Keratinocyte (primary cell): Measurements from ENCODE around the gene CEACAM21. TPM values are rescaled to one million over a fixed set of nuclear protein-coding genes. Genes with fewer than 3 reads are reported as not detected.

Experiments
- DNase-seq: peaks from one replicate; pipeline ENCODE4 v3.0.0-alpha.2; 2011; ENCODE audit warnings: low read depth, missing footprints, low spot score
- FAIRE-seq: peaks from 2 replicates; lab custom pipeline; 2011; peaks lifted over from hg19 to GRCh38; lab: Jason Lieb, UNC
- H2AFZ ChIP-seq: 2 replicates; pipeline ENCODE4 v1.6.0; 2012; ENCODE audit warnings: low read length, control low read depth, inconsistent platforms; ENCODE audit not compliant: control insufficient read depth
- H3K27ac ChIP-seq: 2 replicates; pipeline ENCODE4 v1.5.1; 2011; ENCODE audit warnings: low read length; ENCODE audit not compliant: control insufficient read depth, insufficient read depth
- H3K27me3 ChIP-seq: 3 replicates; pipeline ENCODE4 v1.6.0; 2011; ENCODE audit warnings: low read length; ENCODE audit not compliant: control insufficient read depth, insufficient read depth; ENCODE audit errors: extremely low read depth
- H3K36me3 ChIP-seq, 2 experiments: 2 replicates in 1 of 2; 3 replicates in 1 of 2; pipeline ENCODE4 v1.5.1; 2011; ENCODE audit warnings: low read length in 2 of 2, mild to moderate bottlenecking in 1 of 2; ENCODE audit not compliant: control insufficient read depth in 2 of 2, insufficient read depth in 2 of 2; ENCODE audit errors: extremely low read depth in 1 of 2
- H3K4me1 ChIP-seq: 3 replicates; pipeline ENCODE4 v1.5.1; 2011; ENCODE audit warnings: low read length; ENCODE audit not compliant: control insufficient read depth, insufficient read depth; ENCODE audit errors: extremely low read depth
- H3K4me2 ChIP-seq: 3 replicates; pipeline ENCODE4 v1.6.0; 2011; ENCODE audit warnings: low read depth, low read length; ENCODE audit not compliant: control insufficient read depth, insufficient read depth; ENCODE audit errors: extremely low read depth
- H3K4me3 ChIP-seq, 3 experiments: fragments of 200-600 bp in 1 of 3; sonication (generic) in 1 of 3; 2 replicates in 2 of 3; 3 replicates in 1 of 3; pipeline ENCODE4 v1.5.1; 2011 to 2016; ENCODE audit warnings: low read length in 3 of 3, mild to moderate bottlenecking in 3 of 3, control low read depth in 2 of 3, inconsistent platforms in 1 of 3, low read depth in 1 of 3, mixed read lengths in 1 of 3, mixed run types in 1 of 3, moderate library complexity in 1 of 3; ENCODE audit not compliant: control insufficient read depth in 2 of 3, insufficient read depth in 2 of 3; ENCODE audit errors: extremely low read depth in 1 of 3
- H3K79me2 ChIP-seq: 2 replicates; pipeline ENCODE4 v1.6.0; 2012; ENCODE audit warnings: low read length; ENCODE audit not compliant: control insufficient read depth, insufficient read depth
- H3K9ac ChIP-seq: 3 replicates; pipeline ENCODE4 v1.6.0; 2011; ENCODE audit warnings: low read length; ENCODE audit not compliant: control insufficient read depth, insufficient read depth; ENCODE audit errors: extremely low read depth
- H3K9me1 ChIP-seq: 3 replicates; pipeline ENCODE4 v1.6.0; 2011; ENCODE audit warnings: low read length; ENCODE audit not compliant: control insufficient read depth, insufficient read depth; ENCODE audit errors: extremely low read depth
- H3K9me3 ChIP-seq: 2 replicates; pipeline ENCODE4 v1.5.1; 2012; ENCODE audit warnings: low read depth, low read length; ENCODE audit not compliant: control insufficient read depth
- H4K20me1 ChIP-seq: 3 replicates; pipeline ENCODE4 v1.6.0; 2011; ENCODE audit warnings: low read length; ENCODE audit not compliant: control insufficient read depth, insufficient read depth; ENCODE audit errors: extremely low read depth
- EZH2 ChIP-seq: IDR thresholded peaks from one replicate; pipeline ENCODE4 v1.6.1; 2012; ENCODE audit warnings: inconsistent platforms, mild to moderate bottlenecking, low read length, moderate library complexity
- dilution Hi-C: fragments of 300-500 bp; cut with MboI; formaldehyde crosslinking; loops from one replicate; pipeline ENCODE4 v1.7.0; 2020; ENCODE audit warnings: low sequenced_read_pairs; ENCODE audit not compliant: extremely low pct_ligation_motif_present
- polyA plus RNA-seq, 5 experiments: library from polyadenylated mRNA; depleted of rRNA in 3 of 5; stranded (reverse) in 3 of 5; stranded (forward) in 1 of 5; unstranded in 1 of 5; fragments of >200 nt; gene quantifications; 1 replicate in 1 of 5; 2 replicates in 3 of 5; 3 replicates in 1 of 5; pipeline versions ENCODE4 v1.2.1 to v1.2.3, GENCODE V29; 2011 to 2012; ENCODE audit warnings: missing spikeins in 2 of 5, low read depth in 1 of 5, low replicate concordance in 1 of 5
- TF ChIP-seq, protein P1 (sequence below), 3 experiments: IDR thresholded peaks in 1 of 3; conservative IDR thresholded peaks in 1 of 3; optimal IDR thresholded peaks in 1 of 3; 2 replicates in 2 of 3; 3 replicates in 1 of 3; pipeline versions ENCODE3 to v1.5.1; 2011; ENCODE audit warnings: low read length in 3 of 3, mild to moderate bottlenecking in 3 of 3, moderate library complexity in 2 of 3, control low read depth in 1 of 3, inconsistent platforms in 1 of 3; ENCODE audit not compliant: insufficient read depth in 2 of 3; ENCODE audit errors: extremely low read depth in 1 of 3

Gene CEACAM21
- polyA plus RNA-seq, 1 donor (not counting 4 experiments of a cell fraction or from before 2014, with no cell fraction given) = not detected

DNA sequence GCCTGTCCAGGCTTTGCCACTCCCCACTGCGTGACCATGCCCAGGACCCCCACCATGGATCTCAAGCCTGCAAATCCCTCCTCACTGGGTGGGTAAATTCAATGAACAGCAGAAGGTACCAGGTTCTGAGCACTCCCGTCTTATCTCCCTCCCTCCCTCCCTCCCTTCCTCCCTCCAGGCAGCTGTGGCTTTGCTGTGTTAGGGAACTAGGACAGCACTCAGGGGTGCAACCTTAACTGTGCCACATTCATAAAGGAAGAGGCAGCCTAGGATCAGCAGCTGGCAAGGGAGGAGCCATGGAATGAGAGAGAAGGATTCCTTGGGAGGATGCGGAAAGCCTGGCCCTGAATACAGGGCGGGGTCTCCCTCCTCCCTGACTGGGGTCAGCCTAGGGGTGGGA lies 45.3 kb downstream of the CEACAM21 start:
- no peak for TF ChIP-seq EZH2
- TF ChIP-seq, protein P1, sequence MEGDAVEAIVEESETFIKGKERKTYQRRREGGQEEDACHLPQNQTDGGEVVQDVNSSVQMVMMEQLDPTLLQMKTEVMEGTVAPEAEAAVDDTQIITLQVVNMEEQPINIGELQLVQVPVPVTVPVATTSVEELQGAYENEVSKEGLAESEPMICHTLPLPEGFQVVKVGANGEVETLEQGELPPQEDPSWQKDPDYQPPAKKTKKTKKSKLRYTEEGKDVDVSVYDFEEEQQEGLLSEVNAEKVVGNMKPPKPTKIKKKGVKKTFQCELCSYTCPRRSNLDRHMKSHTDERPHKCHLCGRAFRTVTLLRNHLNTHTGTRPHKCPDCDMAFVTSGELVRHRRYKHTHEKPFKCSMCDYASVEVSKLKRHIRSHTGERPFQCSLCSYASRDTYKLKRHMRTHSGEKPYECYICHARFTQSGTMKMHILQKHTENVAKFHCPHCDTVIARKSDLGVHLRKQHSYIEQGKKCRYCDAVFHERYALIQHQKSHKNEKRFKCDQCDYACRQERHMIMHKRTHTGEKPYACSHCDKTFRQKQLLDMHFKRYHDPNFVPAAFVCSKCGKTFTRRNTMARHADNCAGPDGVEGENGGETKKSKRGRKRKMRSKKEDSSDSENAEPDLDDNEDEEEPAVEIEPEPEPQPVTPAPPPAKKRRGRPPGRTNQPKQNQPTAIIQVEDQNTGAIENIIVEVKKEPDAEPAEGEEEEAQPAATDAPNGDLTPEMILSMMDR (optimal IDR thresholded peaks at IDR 0.05 in 1 of 3, IDR thresholded peaks at IDR 0.05 in 1 of 3, conservative IDR thresholded peaks at IDR 0.05 in 1 of 3; ENCODE audit: extremely low read depth in 1 of 3, insufficient read depth in 2 of 3, low read length in 3 of 3) = no peak
- Histone ChIP-seq H3K4me3 (no peak overlapping the region), H3K9me3 (no peaks in the 10 kb centered on the region), H2AFZ (no peak overlapping the region), H4K20me1 (no peaks in the 10 kb centered on the region), H3K27me3 (no peaks in the 10 kb centered on the region), H3K4me1 (no peaks in the 10 kb centered on the region), H3K79me2 (no peaks in the 10 kb centered on the region), H3K9me1 (no peaks in the 10 kb centered on the region), H3K27ac (no peak overlapping the region), H3K36me3 (no peaks in the 10 kb centered on the region), H3K4me2 (no peak overlapping the region), H3K9ac (no peak overlapping the region)
- no peak for FAIRE-seq
- dilution Hi-C loops = no loop called here
- no peak for DNase-seq

DNA sequence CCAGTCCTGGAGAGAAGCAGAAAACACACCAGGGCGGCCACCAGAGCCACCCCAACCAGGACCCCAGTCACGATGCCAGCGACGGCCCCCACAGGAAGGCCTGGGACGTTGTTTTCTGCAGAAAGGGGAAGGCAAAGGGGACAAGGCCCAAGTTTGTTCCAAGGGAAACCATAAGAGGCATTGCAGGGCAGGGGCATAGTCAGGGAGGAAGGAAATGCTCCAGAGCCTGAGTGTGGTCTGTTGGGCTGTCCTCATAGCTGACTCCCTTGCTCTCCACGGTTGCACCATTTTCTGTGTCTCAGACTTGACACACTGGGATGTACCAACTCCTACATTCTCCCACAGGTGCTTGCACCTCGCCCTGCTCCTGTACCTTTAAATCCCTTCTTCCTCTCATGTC lies 45.7 kb downstream of the CEACAM21 start:
- no peaks in the 10 kb centered on the region for H3K27me3 ChIP-seq
- no peaks in the 10 kb centered on the region for H3K9me1 ChIP-seq
- no peak for FAIRE-seq
- TF ChIP-seq, protein P1 (optimal IDR thresholded peaks at IDR 0.05 in 1 of 3, IDR thresholded peaks at IDR 0.05 in 1 of 3, conservative IDR thresholded peaks at IDR 0.05 in 1 of 3; ENCODE audit: extremely low read depth in 1 of 3, insufficient read depth in 2 of 3, low read length in 3 of 3) = no peak
- TF ChIP-seq EZH2 = no peak
- no peaks in the 10 kb centered on the region for H3K79me2 ChIP-seq
- dilution Hi-C loops = no loop called here
- H3K4me1 ChIP-seq = no peaks in the 10 kb centered on the region
- H3K36me3 ChIP-seq = no peaks in the 10 kb centered on the region
- H3K4me3 ChIP-seq = no peak overlapping the region
- no peaks in the 10 kb centered on the region for H4K20me1 ChIP-seq
- no peaks in the 10 kb centered on the region for H3K9me3 ChIP-seq
- no peak overlapping the region for H3K4me2 ChIP-seq
- no peak overlapping the region for H2AFZ ChIP-seq
- H3K27ac ChIP-seq = no peak overlapping the region
- no peak overlapping the region for H3K9ac ChIP-seq
- DNase-seq = no peak
